GM12891 (cell line): ENCODE results near the gene APOB.

Experiments
- PAX5 ChIP-seq: IDR thresholded peaks from 2 replicates; pipeline ENCODE4 v1.6.1; 2011; ENCODE audit warnings: low read length, moderate library complexity, mild to moderate bottlenecking; ENCODE audit not compliant: insufficient read depth, severe bottlenecking
- POLR2A ChIP-seq: IDR thresholded peaks from 2 replicates; pipeline ENCODE4 v1.6.1; 2011; ENCODE audit warnings: low read depth, low read length, control low read depth
- POLR2AphosphoS5 ChIP-seq: IDR thresholded peaks from 2 replicates; pipeline ENCODE4 v1.6.1; 2011; ENCODE audit warnings: low read depth, low read length, control low read depth
- POU2F2 ChIP-seq: IDR thresholded peaks from 2 replicates; pipeline ENCODE4 v1.6.1; 2011; ENCODE audit warnings: low read depth, mild to moderate bottlenecking, control low read depth, low read length, moderate library complexity
- SPI1 ChIP-seq: IDR thresholded peaks from 2 replicates; pipeline ENCODE4 v1.6.1; 2011; ENCODE audit warnings: low read depth, low read length, control low read depth
- TAF1 ChIP-seq: IDR thresholded peaks from 2 replicates; pipeline ENCODE4 v1.6.1; 2011; ENCODE audit warnings: low read depth, low read length, control low read depth

DNA sequence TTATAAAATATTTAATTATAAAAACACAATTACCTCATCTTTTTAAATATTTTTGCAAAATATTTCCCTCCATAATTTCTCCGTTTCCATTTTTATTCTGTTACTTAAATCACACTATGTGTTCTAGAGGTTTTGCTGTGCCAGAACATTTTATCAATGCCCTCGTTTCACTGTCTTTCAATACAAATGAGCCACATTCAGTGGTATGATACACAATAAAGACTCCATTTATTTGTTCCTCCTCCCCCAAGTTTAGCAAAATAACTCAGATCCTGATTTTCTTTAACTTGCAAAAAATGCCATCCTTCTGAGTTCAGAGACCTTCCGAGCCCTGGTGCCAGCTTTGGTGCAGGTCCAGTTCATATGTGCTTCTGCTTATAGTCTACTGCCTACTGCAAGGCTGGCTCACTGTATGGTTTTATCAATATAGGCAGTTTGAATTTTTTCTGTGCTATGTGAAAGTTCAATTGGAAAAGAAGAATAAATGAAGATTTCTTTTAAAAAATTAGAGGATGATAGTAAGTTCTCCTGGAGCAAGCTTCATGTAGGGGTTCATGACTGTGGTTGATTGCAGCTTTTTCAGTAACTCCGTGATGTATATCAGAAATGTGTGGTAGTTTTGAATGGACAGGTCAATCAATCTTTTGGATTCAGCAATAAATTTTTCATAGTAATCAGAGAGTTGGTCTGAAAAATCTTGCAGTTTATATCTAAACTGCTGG, 42.5 kb downstream of the APOB start:
- TF ChIP-seq SPI1 (no peak), POLR2AphosphoS5 (no peak), POLR2A (no peak), TAF1 (no peak), POU2F2 (no peak), PAX5 (no peak)
